ENCODE data around the gene SDHAF3. TPM values are rescaled to one million over a fixed set of nuclear protein-coding genes. Genes with fewer than 3 reads are reported as not detected.

The SDHAF3 gene
- polyA plus RNA-seq, 3 donors = 2.9 to 23.3 (median 23.2) TPM

- Histone ChIP-seq H3K27me3 (ENCODE audit: control insufficient read depth in 2 of 2, insufficient read depth in 2 of 2, low read length in 2 of 2) (no peaks in the 10 kb centered on the region), H3K9me3 (replicated peaks in 1 of 2; ENCODE audit: control insufficient read depth in 1 of 2, insufficient read depth in 1 of 2, low read length in 2 of 2) (no peaks in the 10 kb centered on the region), H3K9ac (ENCODE audit: insufficient read depth, low read length, poor library complexity, severe bottlenecking) (no peak overlapping the region), H3K36me3 (replicated peaks in 1 of 2; ENCODE audit: control insufficient read depth in 1 of 2, insufficient read depth in 2 of 2, low read length in 2 of 2) (no peaks in the 10 kb centered on the region), H3K4me3 (replicated peaks in 1 of 3; ENCODE audit: low read depth in 2 of 3, low read length in 3 of 3) (no peak overlapping the region), H3K4me1 (ENCODE audit: control insufficient read depth in 1 of 2, insufficient read depth in 2 of 2, low read length in 2 of 2) (peaks cover 26 to 34% of the 10 kb centered on the region in 2 donors), H2AFZ (ENCODE audit: insufficient read depth, low read depth, low read length, poor library complexity, severe bottlenecking) (peak overlapping the region; percentile 93), H3K79me2 (ENCODE audit: insufficient read depth, low read length) (no peaks in the 10 kb centered on the region), H3K27ac (ENCODE audit: low read depth in 1 of 2, low read length in 2 of 2) (peak overlapping the region in 1 of 2 donors; percentile 86), H3K4me2 (replicated peaks; ENCODE audit: extremely low read depth, low read length, poor library complexity, severe bottlenecking) (peak overlapping the region; percentile 82), H4K20me1 (ENCODE audit: insufficient read depth, low read length) (no peaks in the 10 kb centered on the region)
- peaks cover 34% of the 10 kb centered on the region for H3K4me1 Mint-ChIP-seq
- H3K27me3 Mint-ChIP-seq (ENCODE audit: low read depth in 3 of 3) = peaks cover 0 to 6% (median 3%) of the 10 kb centered on the region in 3 donors
- peak overlapping the region in 1 of 2 donors; percentile 98 for H3K4me3 Mint-ChIP-seq
- peak; percentile 77 to 91 (median 84) for DNase-seq
- no peak for TF ChIP-seq CTCF (IDR thresholded peaks at IDR 0.05)
- H3K27ac Mint-ChIP-seq = peak overlapping the region; percentile 92 to 96 (median 95)
- H3K9me3 Mint-ChIP-seq = peaks cover 0 to 16% (median 7%) of the 10 kb centered on the region in 7 donors
- intact Hi-C loops (cut with micrococcal nuclease) = no loop called here
- no CpG with 5 or more reads among the region's 5 CpGs for WGBS (ENCODE audit: insufficient coverage)
- H3K36me3 Mint-ChIP-seq = peaks cover 4 to 9% of the 10 kb centered on the region in 2 donors
Measured at GRCh38 chr7:97116308-97116707, 1.2 kb upstream of the SDHAF3 start.

- no peak for DNase-seq
- TF ChIP-seq CTCF (IDR thresholded peaks at IDR 0.05) = no peak
- peaks cover 0 to 15% (median 7%) of the 10 kb centered on the region in 7 donors for H3K9me3 Mint-ChIP-seq
- intact Hi-C loops (cut with micrococcal nuclease) = no loop called here
- peaks cover 4 to 9% of the 10 kb centered on the region in 2 donors for H3K36me3 Mint-ChIP-seq
- Histone ChIP-seq H3K36me3 (replicated peaks in 1 of 2; ENCODE audit: control insufficient read depth in 1 of 2, insufficient read depth in 2 of 2, low read length in 2 of 2) (no peaks in the 10 kb centered on the region), H3K9ac (ENCODE audit: insufficient read depth, low read length, poor library complexity, severe bottlenecking) (peak overlapping the region; percentile 60), H3K27ac (ENCODE audit: low read depth in 1 of 2, low read length in 2 of 2) (peak overlapping the region; percentile 65 to 86), H4K20me1 (ENCODE audit: insufficient read depth, low read length) (no peaks in the 10 kb centered on the region), H3K79me2 (ENCODE audit: insufficient read depth, low read length) (no peaks in the 10 kb centered on the region), H3K4me1 (ENCODE audit: control insufficient read depth in 1 of 2, insufficient read depth in 2 of 2, low read length in 2 of 2) (peaks cover 26 to 34% of the 10 kb centered on the region in 2 donors), H3K4me2 (replicated peaks; ENCODE audit: extremely low read depth, low read length, poor library complexity, severe bottlenecking) (peak overlapping the region; percentile 82), H3K27me3 (ENCODE audit: control insufficient read depth in 2 of 2, insufficient read depth in 2 of 2, low read length in 2 of 2) (no peaks in the 10 kb centered on the region), H2AFZ (ENCODE audit: insufficient read depth, low read depth, low read length, poor library complexity, severe bottlenecking) (peak overlapping the region; percentile 93), H3K4me3 (replicated peaks in 1 of 3; ENCODE audit: low read depth in 2 of 3, low read length in 3 of 3) (peak overlapping the region; percentile 79 to 89 (median 80)), H3K9me3 (replicated peaks in 1 of 2; ENCODE audit: control insufficient read depth in 1 of 2, insufficient read depth in 1 of 2, low read length in 2 of 2) (no peaks in the 10 kb centered on the region)
- 99% methylated on average over 6 of the region's 9 CpGs for WGBS (ENCODE audit: insufficient coverage)
- peaks cover 34% of the 10 kb centered on the region for H3K4me1 Mint-ChIP-seq
- peaks cover 0 to 6% (median 3%) of the 10 kb centered on the region in 3 donors for H3K27me3 Mint-ChIP-seq (ENCODE audit: low read depth in 3 of 3)
- H3K4me3 Mint-ChIP-seq = peak overlapping the region; percentile 92 to 98
- peak overlapping the region; percentile 92 to 96 (median 95) for H3K27ac Mint-ChIP-seq
Measured at GRCh38 chr7:97117035-97117371, 495 bp upstream of the SDHAF3 start.
